H9 (cell line): ENCODE data around the gene NECTIN4. TPM values are rescaled to one million over a fixed set of nuclear protein-coding genes. Genes with fewer than 3 reads are reported as not detected.

Experiments
- DNase-seq: peaks from one replicate; pipeline ENCODE4 v3.0.0-alpha.2; 2017
- H2AFZ ChIP-seq: one replicate; pipeline ENCODE4 v1.6.1; 2013; ENCODE audit warnings: mild to moderate bottlenecking, low read length, control low read depth, moderate library complexity
- H2AK5ac ChIP-seq: 2 replicates; pipeline ENCODE4 v1.6.1; 2013; ENCODE audit warnings: low read length, control low read depth, mixed read lengths; ENCODE audit not compliant: insufficient read length
- H2BK120ac ChIP-seq: one replicate; pipeline ENCODE4 v1.6.1; 2013; ENCODE audit warnings: low read depth, mild to moderate bottlenecking, low read length, control low read depth, inconsistent platforms; ENCODE audit not compliant: poor library complexity, severe bottlenecking
- H2BK12ac ChIP-seq: 2 replicates; pipeline ENCODE4 v1.6.1; 2013; ENCODE audit warnings: low read length, control low read depth, mixed read lengths, low read depth; ENCODE audit not compliant: insufficient read length
- H2BK15ac ChIP-seq: 2 replicates; pipeline ENCODE4 v1.6.1; 2013; ENCODE audit warnings: low read depth, low read length, control low read depth
- H2BK20ac ChIP-seq: one replicate; pipeline ENCODE4 v1.6.1; 2013; ENCODE audit warnings: low read depth, mild to moderate bottlenecking, low read length, control low read depth, inconsistent platforms; ENCODE audit not compliant: poor library complexity, severe bottlenecking
- H2BK5ac ChIP-seq: 2 replicates; pipeline ENCODE4 v1.6.1; 2013; ENCODE audit warnings: low read length, control low read depth, mixed read lengths; ENCODE audit not compliant: insufficient read length
- H3K14ac ChIP-seq: 2 replicates; pipeline ENCODE4 v1.6.1; 2013; ENCODE audit warnings: low read length, control low read depth; ENCODE audit not compliant: insufficient read depth
- H3K18ac ChIP-seq: 2 replicates; pipeline ENCODE4 v1.6.1; 2013; ENCODE audit warnings: low read depth, mild to moderate bottlenecking, mixed read lengths, low read length, control low read depth; ENCODE audit not compliant: insufficient read length
- H3K23ac ChIP-seq: 2 replicates; pipeline ENCODE4 v1.6.1; 2013; ENCODE audit warnings: low read length, control low read depth, mixed read lengths, low read depth; ENCODE audit not compliant: insufficient read length
- H3K23me2 ChIP-seq: 2 replicates; pipeline ENCODE4 v1.6.1; 2013; ENCODE audit warnings: low read depth, mild to moderate bottlenecking, mixed read lengths, low read length, control low read depth; ENCODE audit not compliant: insufficient read length, poor library complexity, severe bottlenecking
- H3K27ac ChIP-seq: 2 replicates; pipeline ENCODE4 v1.5.1; 2013; ENCODE audit warnings: low read length, control low read depth, mixed read lengths, low read depth; ENCODE audit not compliant: insufficient read length
- H3K27me3 ChIP-seq: 2 replicates; pipeline ENCODE4 v1.6.1; 2013; ENCODE audit warnings: low read length, control low read depth, inconsistent platforms; ENCODE audit not compliant: insufficient read depth
- H3K4ac ChIP-seq: 2 replicates; pipeline ENCODE4 v1.6.1; 2013; ENCODE audit warnings: low read depth, mild to moderate bottlenecking, control low read depth, inconsistent platforms, low read length, moderate library complexity
- H3K4me1 ChIP-seq: 2 replicates; pipeline ENCODE4 v1.6.1; 2013; ENCODE audit warnings: low read length, control low read depth, inconsistent platforms; ENCODE audit not compliant: insufficient read depth
- H3K4me2 ChIP-seq: 2 replicates; pipeline ENCODE4 v1.6.1; 2013; ENCODE audit warnings: low read length, control low read depth, mixed read lengths; ENCODE audit not compliant: insufficient read length, insufficient read depth
- H3K56ac ChIP-seq: 2 replicates; pipeline ENCODE4 v1.6.1; 2013; ENCODE audit warnings: low read depth, mild to moderate bottlenecking, mixed read lengths, low read length, control low read depth; ENCODE audit not compliant: insufficient read length
- H3K79me1 ChIP-seq: 2 replicates; pipeline ENCODE4 v1.6.1; 2013; ENCODE audit warnings: low read depth, mild to moderate bottlenecking, moderate library complexity, low read length, control low read depth, inconsistent platforms; ENCODE audit not compliant: insufficient read depth, poor library complexity, severe bottlenecking
- H3K79me2 ChIP-seq: 2 replicates; pipeline ENCODE4 v1.6.1; 2013; ENCODE audit warnings: low read length, control low read depth, inconsistent platforms; ENCODE audit not compliant: insufficient read depth
- H3K9ac ChIP-seq: 2 replicates; pipeline ENCODE4 v1.6.1; 2013; ENCODE audit warnings: low read length, control low read depth, mixed read lengths; ENCODE audit not compliant: insufficient read length; ENCODE audit errors: extremely low read depth
- H3K9me3 ChIP-seq: one replicate; pipeline ENCODE4 v1.6.1; 2013; ENCODE audit warnings: low read depth, low read length, inconsistent platforms; ENCODE audit not compliant: control insufficient read depth
- H3T11ph ChIP-seq: one replicate; pipeline ENCODE4 v1.6.1; 2013; ENCODE audit warnings: mild to moderate bottlenecking, low read length, control low read depth, inconsistent platforms
- H4K20me1 ChIP-seq: one replicate; pipeline ENCODE4 v1.6.1; 2013; ENCODE audit not compliant: control insufficient read depth, insufficient read length, insufficient read depth
- H4K5ac ChIP-seq: 2 replicates; pipeline ENCODE4 v1.6.1; 2013; ENCODE audit warnings: low read depth, mild to moderate bottlenecking, mixed read lengths, low read length, control low read depth; ENCODE audit not compliant: insufficient read length
- H4K8ac ChIP-seq: replicated peaks from 2 replicates; pipeline ENCODE4 v1.6.1; 2013; ENCODE audit warnings: low read length, control low read depth, mixed read lengths, low read depth; ENCODE audit not compliant: insufficient read length
- H4K91ac ChIP-seq: 2 replicates; pipeline ENCODE4 v1.6.1; 2013; ENCODE audit warnings: low read depth, mild to moderate bottlenecking, moderate library complexity, mixed read lengths, low read length, control low read depth; ENCODE audit not compliant: insufficient read length
- H3K27ac Mint-ChIP-seq, 3 experiments: 2 replicates in 2 of 3; 3 replicates in 1 of 3; pipeline ENCODE4 v1.8.0; 2020 to 2021; ENCODE audit warnings: mixed read lengths in 3 of 3, mild to moderate bottlenecking in 1 of 3, moderate library complexity in 1 of 3
- H3K27me3 Mint-ChIP-seq: 2 replicates; pipeline ENCODE4 v1.8.0; 2021; ENCODE audit warnings: low read depth, mild to moderate bottlenecking, moderate library complexity, mixed read lengths
- H3K36me3 Mint-ChIP-seq, 3 experiments: 2 replicates in 2 of 3; 3 replicates in 1 of 3; pipeline ENCODE4 v1.8.0; 2020 to 2021; ENCODE audit warnings: low read depth in 3 of 3, mixed read lengths in 3 of 3; ENCODE audit not compliant: insufficient read depth in 1 of 3
- H3K4me1 Mint-ChIP-seq, 2 experiments: 2 replicates each; pipeline ENCODE4 v1.8.0; 2020; ENCODE audit warnings: mixed read lengths in 2 of 2
- H3K4me3 Mint-ChIP-seq, 2 experiments: 2 replicates in 1 of 2; 3 replicates in 1 of 2; pipeline ENCODE4 v1.8.0; 2020 to 2021; ENCODE audit warnings: mild to moderate bottlenecking in 2 of 2, mixed read lengths in 2 of 2, moderate library complexity in 1 of 2
- H3K9me3 Mint-ChIP-seq, 2 experiments: 2 replicates in 1 of 2; 3 replicates in 1 of 2; pipeline ENCODE4 v1.8.0; 2020; ENCODE audit warnings: mild to moderate bottlenecking in 2 of 2, mixed read lengths in 2 of 2, moderate library complexity in 1 of 2
- CTCF ChIP-seq: fragments of 200-600 bp; sonication (generic); conservative IDR thresholded peaks from 3 replicates; pipeline ENCODE4 v1.8.0; 2021; ENCODE audit warnings: antibody characterized with exemption, mild to moderate bottlenecking
- WGBS: extraction: QIAGEN DNeasy Blood & Tissue Kit; methylation state at CpG from one replicate; pipeline ENCODE4 v1.1.7; 2013; ENCODE audit warnings: missing lambda C conversion rate, low lambda C conversion rate, mixed read lengths; ENCODE audit not compliant: insufficient read length; ENCODE audit errors: extremely low coverage; 5-methylcytosine and 5-hydroxymethylcytosine counted together
- total RNA-seq: library from RNA; stranded (reverse); gene quantifications from 2 replicates; pipeline ENCODE4 v1.2.1, GENCODE V29; 2021

The NECTIN4 gene
- total RNA-seq, 1 experiment from 2014 or later, result 0.33 TPM

- Histone ChIP-seq H2AFZ (no peak overlapping the region), H3K23ac (no peak overlapping the region), H4K20me1 (no peaks in the 10 kb centered on the region), H4K5ac (no peak overlapping the region), H3K79me1 (no peaks in the 10 kb centered on the region), H3K4ac (no peak overlapping the region), H3K27me3 (no peaks in the 10 kb centered on the region), H2BK20ac (no peak overlapping the region), H3K79me2 (peaks cover 34% of the 10 kb centered on the region), H3K4me1 (peaks cover 13% of the 10 kb centered on the region), H3K9ac (peak overlapping the region; percentile 48), H3K56ac (no peak overlapping the region), H3T11ph (no peak overlapping the region), H3K27ac (peak overlapping the region; percentile 84), H3K4me2 (peak overlapping the region; percentile 89), H3K18ac (no peak overlapping the region), H3K14ac (no peak overlapping the region; the same call in 1 of the 2 replicates), H3K9me3 (no peaks in the 10 kb centered on the region), H2BK12ac (no peak overlapping the region), H2BK120ac (no peak overlapping the region), H3K23me2 (peaks cover 8% of the 10 kb centered on the region), H2BK5ac (no peak overlapping the region), H2AK5ac (no peak overlapping the region), H2BK15ac (no peak overlapping the region), H4K91ac (no peak overlapping the region), H4K8ac (no peak overlapping the region)
- Mint-ChIP-seq H3K27ac (peak overlapping the region; percentile 98 to 100 (median 99)), H3K9me3 (no peaks in the 10 kb centered on the region; a peak in 1 of 5 replicates), H3K27me3 (no peaks in the 10 kb centered on the region), H3K4me1 (peaks cover 48 to 57% of the 10 kb centered on the region in 2 experiments), H3K36me3 (peaks cover 5 to 11% (median 8%) of the 10 kb centered on the region in 3 experiments; a peak in 4 of 7 replicates), H3K4me3 (peak overlapping the region; percentile 87 to 96)
- no CpG with 5 or more reads among the region's 34 CpGs for WGBS
- DNase-seq, result peak; percentile 100
- no peak for TF ChIP-seq CTCF
Measured at GRCh38 chr1:161021165-161021969, 68.0 kb downstream of the NECTIN4 start.

Other genes starting within 250 kb of the NECTIN4 start
- not detected in 2 replicates for gene CD244, start 226.7 kb downstream of the NECTIN4 start, total RNA-seq
- not detected in 2 replicates for gene ITLN1, start 204.4 kb downstream of the NECTIN4 start, total RNA-seq
- 2.4 and 2.9 TPM in 2 replicates for gene ITLN2, start 134.7 kb downstream of the NECTIN4 start, total RNA-seq
- gene F11R, start 68.4 kb downstream of the NECTIN4 start, total RNA-seq, result 159 and 174 TPM in 2 replicates
- gene TSTD1, start 50.6 kb downstream of the NECTIN4 start, total RNA-seq, result 73.7 and 77.0 TPM in 2 replicates
- gene USF1, start 43.6 kb downstream of the NECTIN4 start, total RNA-seq, result 58.6 and 59.2 TPM in 2 replicates
- 0.13 TPM in 2 replicates for gene ARHGAP30, start 19.7 kb downstream of the NECTIN4 start, total RNA-seq
- 6.6 and 7.0 TPM in 2 replicates for gene KLHDC9, start 8.8 kb upstream of the NECTIN4 start, total RNA-seq
- 71.8 and 76.1 TPM in 2 replicates for gene PFDN2, start 28.5 kb upstream of the NECTIN4 start, total RNA-seq
- gene NIT1, start 28.5 kb upstream of the NECTIN4 start, total RNA-seq, result 39.0 and 39.6 TPM in 2 replicates
- gene DEDD, start 43.1 kb upstream of the NECTIN4 start, total RNA-seq, result 44.7 and 46.7 TPM in 2 replicates
- gene UFC1, start 64.4 kb upstream of the NECTIN4 start, total RNA-seq, result 93.4 and 93.5 TPM in 2 replicates
- 17.9 and 18.4 TPM in 2 replicates for gene USP21, start 69.9 kb upstream of the NECTIN4 start, total RNA-seq
- 33.4 and 39.8 TPM in 2 replicates for gene PPOX, start 76.9 kb upstream of the NECTIN4 start, total RNA-seq
- gene B4GALT3, start 87.9 kb upstream of the NECTIN4 start, total RNA-seq, result 31.8 and 33.1 TPM in 2 replicates
- gene ADAMTS4, start 109.5 kb upstream of the NECTIN4 start, total RNA-seq, result 7.0 and 9.1 TPM in 2 replicates
- gene NDUFS2, start 112.8 kb upstream of the NECTIN4 start, total RNA-seq, result 80.3 and 84.5 TPM in 2 replicates
- 0.44 and 0.90 TPM in 2 replicates for gene FCER1G, start 125.7 kb upstream of the NECTIN4 start, total RNA-seq
- gene APOA2, start 134.1 kb upstream of the NECTIN4 start, total RNA-seq, result not detected in 2 replicates
- 12.8 and 13.5 TPM in 2 replicates for gene TOMM40L, start 136.5 kb upstream of the NECTIN4 start, total RNA-seq
- gene NR1I3, start 148.6 kb upstream of the NECTIN4 start, total RNA-seq, result not detected in 2 replicates
- 0.66 and 0.83 TPM in 2 replicates for gene PCP4L1, start 169.2 kb upstream of the NECTIN4 start, total RNA-seq
- gene MPZ, start 220.4 kb upstream of the NECTIN4 start, total RNA-seq, result 2.7 and 3.6 TPM in 2 replicates
- 198 and 206 TPM in 2 replicates for gene SDHC, start 224.8 kb upstream of the NECTIN4 start, total RNA-seq